ENCODE data around the gene COG5.

The COG5 gene

DNA sequence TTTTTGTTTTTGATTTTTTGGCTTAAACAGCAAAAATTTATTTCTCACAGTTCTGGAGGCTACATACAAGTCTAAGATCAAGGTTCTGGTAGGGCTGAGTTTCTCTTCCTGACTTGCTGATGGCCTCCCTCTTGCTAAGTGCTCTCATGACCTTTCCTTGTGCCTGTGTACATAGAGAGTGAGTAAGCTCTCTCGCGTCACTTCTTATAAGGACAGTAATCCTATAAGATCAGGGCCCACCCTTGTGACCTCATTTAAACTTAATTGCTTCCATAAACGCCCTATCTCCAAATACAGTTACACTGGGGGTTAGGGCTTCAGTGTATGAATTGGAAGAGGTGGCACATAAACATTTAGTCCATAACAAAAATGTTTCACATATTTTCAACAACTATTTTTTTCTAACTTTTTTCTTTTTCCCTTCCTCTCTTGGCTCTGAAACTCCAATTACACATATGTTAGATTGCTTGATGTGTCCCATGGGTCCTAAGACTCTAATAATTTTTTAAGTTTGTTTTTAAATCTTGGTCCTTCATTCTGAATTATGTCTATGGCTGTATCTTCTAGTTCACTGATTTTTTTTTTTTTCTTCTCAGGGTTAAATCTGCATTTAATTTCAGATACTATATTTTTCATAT, 245.1 kb downstream of the COG5 start:
- Mint-ChIP-seq H3K4me3 (no peak overlapping the region), H3K9me3 (no peaks in the 10 kb centered on the region), H3K36me3 (ENCODE audit: low read depth) (peaks cover 42% of the 10 kb centered on the region), H3K27me3 (ENCODE audit: low read depth, poor library complexity) (no peaks in the 10 kb centered on the region), H3K4me1 (peaks cover 3% of the 10 kb centered on the region), H3K27ac (peak overlapping the region; percentile 67)
- TF ChIP-seq, protein P1, sequence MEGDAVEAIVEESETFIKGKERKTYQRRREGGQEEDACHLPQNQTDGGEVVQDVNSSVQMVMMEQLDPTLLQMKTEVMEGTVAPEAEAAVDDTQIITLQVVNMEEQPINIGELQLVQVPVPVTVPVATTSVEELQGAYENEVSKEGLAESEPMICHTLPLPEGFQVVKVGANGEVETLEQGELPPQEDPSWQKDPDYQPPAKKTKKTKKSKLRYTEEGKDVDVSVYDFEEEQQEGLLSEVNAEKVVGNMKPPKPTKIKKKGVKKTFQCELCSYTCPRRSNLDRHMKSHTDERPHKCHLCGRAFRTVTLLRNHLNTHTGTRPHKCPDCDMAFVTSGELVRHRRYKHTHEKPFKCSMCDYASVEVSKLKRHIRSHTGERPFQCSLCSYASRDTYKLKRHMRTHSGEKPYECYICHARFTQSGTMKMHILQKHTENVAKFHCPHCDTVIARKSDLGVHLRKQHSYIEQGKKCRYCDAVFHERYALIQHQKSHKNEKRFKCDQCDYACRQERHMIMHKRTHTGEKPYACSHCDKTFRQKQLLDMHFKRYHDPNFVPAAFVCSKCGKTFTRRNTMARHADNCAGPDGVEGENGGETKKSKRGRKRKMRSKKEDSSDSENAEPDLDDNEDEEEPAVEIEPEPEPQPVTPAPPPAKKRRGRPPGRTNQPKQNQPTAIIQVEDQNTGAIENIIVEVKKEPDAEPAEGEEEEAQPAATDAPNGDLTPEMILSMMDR (IDR thresholded peaks at IDR 0.05): no peak
- no peak for DNase-seq

DNA sequence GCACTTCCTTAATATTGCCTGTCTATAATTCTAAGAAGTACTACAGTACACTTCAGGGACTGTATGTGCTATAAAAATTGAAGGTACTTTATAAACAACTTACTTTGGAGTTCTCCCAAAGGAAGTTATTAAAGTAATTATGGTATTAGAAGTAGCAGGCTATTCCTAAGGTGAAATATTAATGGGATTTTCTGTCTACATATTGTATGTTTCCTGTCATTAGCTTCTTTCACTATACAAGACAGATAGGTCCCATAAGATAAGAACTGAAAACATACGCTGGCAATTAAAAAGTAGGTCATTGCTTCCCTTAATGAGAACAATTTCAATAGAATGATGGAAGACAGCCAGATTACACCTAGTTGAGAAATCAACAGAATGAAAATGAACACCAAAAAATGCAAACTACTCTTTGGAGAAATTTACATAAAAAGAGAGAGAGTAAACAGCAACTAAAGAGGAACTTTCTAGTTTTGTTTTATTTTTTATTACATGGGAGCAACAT, 248.0 kb downstream of the COG5 start:
- H3K27me3 Mint-ChIP-seq (ENCODE audit: low read depth, poor library complexity): no peaks in the 10 kb centered on the region
- H3K4me1 Mint-ChIP-seq: peaks cover 3% of the 10 kb centered on the region
- H3K36me3 Mint-ChIP-seq (ENCODE audit: low read depth): peaks cover 43% of the 10 kb centered on the region
- no peaks in the 10 kb centered on the region for H3K9me3 Mint-ChIP-seq
- TF ChIP-seq, protein P1 (IDR thresholded peaks at IDR 0.05): no peak
- no peak overlapping the region for H3K4me3 Mint-ChIP-seq
- no peak for DNase-seq
- H3K27ac Mint-ChIP-seq: no peak overlapping the region

DNA sequence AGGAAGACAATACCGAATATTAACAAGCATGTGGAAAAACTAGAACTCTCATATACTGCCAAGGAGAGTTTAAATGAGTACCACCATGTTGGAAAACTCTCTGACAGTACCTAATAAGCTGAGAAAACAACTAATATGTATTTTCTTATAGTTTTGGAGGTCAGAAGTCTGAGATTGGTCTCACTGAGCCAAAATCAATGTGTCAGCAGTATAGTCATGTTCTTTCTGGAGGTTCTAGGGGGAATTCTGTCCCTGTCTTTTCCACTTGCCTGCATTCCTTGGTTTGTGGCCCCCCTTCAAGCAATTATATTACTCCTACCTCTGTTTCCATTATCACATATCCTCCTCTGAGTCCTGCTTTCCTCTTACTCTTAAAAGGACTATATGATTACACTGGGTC, 250.4 kb downstream of the COG5 start:
- Mint-ChIP-seq H3K9me3 (no peaks in the 10 kb centered on the region), H3K4me1 (no peaks in the 10 kb centered on the region), H3K27me3 (ENCODE audit: low read depth, poor library complexity) (no peaks in the 10 kb centered on the region), H3K4me3 (no peak overlapping the region), H3K36me3 (ENCODE audit: low read depth) (peaks cover 28% of the 10 kb centered on the region), H3K27ac (peak overlapping the region; percentile 63)
- DNase-seq: no peak
- TF ChIP-seq, protein P1 (IDR thresholded peaks at IDR 0.05): no peak

DNA sequence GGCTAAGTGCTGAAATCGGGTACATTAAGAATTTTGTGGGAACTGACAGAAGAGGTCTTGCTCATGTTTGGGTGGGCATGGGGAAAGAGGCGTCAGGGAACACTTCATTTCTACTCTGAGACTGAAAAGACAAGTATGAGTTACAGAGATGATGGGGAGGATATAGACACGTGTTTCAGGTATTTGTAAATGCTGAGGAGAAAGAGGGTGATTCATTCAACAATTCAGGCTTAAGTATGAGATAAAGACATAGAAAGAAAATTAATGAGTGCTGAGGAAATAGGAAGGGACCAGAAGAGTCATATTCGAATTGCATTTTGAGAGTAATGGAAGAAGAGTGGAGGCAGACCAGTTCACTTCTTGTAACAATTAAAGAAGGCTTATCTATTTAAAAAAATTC, 251.3 kb downstream of the COG5 start:
- Mint-ChIP-seq H3K27ac (peak overlapping the region; percentile 31), H3K36me3 (ENCODE audit: low read depth) (peaks cover 27% of the 10 kb centered on the region), H3K4me1 (no peaks in the 10 kb centered on the region), H3K27me3 (ENCODE audit: low read depth, poor library complexity) (no peaks in the 10 kb centered on the region), H3K9me3 (no peaks in the 10 kb centered on the region), H3K4me3 (no peak overlapping the region)
- TF ChIP-seq, protein P1 (IDR thresholded peaks at IDR 0.05): no peak
- DNase-seq: no peak

DNA sequence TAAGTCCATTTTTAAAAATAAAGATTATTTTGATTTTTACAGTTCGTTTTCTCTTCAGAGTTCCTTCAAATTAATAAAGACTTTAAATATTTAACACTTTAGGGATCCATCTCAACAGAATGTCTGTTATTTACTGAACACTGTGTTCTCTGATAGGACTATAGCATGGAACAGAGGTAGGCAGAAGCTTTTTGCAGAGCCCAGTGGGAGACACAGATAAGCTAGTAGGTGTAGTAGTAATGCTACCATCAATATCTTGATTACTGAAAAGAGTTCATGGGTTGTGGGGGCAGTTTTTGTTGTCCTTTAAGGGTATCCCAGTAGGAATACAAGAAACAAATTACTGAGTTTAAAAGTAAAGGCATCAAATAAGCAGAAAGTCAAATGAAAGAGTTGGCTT, 254.4 kb downstream of the COG5 start:
- no peaks in the 10 kb centered on the region for H3K9me3 Mint-ChIP-seq
- no peak for DNase-seq
- peaks cover 18% of the 10 kb centered on the region for H3K36me3 Mint-ChIP-seq (ENCODE audit: low read depth)
- no peak overlapping the region for H3K4me3 Mint-ChIP-seq
- TF ChIP-seq, protein P1 (IDR thresholded peaks at IDR 0.05): no peak
- H3K4me1 Mint-ChIP-seq: no peaks in the 10 kb centered on the region
- no peaks in the 10 kb centered on the region for H3K27me3 Mint-ChIP-seq (ENCODE audit: low read depth, poor library complexity)
- H3K27ac Mint-ChIP-seq: no peak overlapping the region

DNA sequence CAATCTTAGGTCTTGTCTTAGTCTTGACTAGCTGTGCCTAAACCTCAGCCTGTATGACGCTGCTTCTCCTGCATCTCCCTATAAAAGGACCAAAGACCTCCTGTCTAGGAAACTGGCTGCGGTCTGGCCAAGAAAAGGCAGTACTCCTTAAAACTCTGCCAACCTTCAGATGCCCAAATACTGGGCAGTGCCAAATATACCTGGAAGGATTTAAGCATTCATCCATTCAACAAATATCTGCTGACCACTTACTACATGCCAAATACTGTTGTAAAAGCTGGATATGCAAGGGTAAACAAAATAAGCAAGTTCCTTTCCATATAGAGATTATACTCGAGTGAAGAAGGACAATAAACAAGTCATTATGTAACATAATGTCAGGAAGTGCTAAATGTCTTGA, 259.1 kb downstream of the COG5 start:
- Mint-ChIP-seq H3K36me3 (ENCODE audit: low read depth) (no peaks in the 10 kb centered on the region), H3K27me3 (ENCODE audit: low read depth, poor library complexity) (no peaks in the 10 kb centered on the region), H3K4me3 (no peak overlapping the region), H3K4me1 (no peaks in the 10 kb centered on the region), H3K9me3 (no peaks in the 10 kb centered on the region), H3K27ac (no peak overlapping the region)
- DNase-seq: no peak
- TF ChIP-seq, protein P1 (IDR thresholded peaks at IDR 0.05): no peak
